Skeletal muscle tissue (tissue), 4 donors: ENCODE data around the gene C3AR1. TPM values are rescaled to one million over a fixed set of nuclear protein-coding genes. Genes with fewer than 3 reads are reported as not detected.
"Not testable (repeated sequence)": the region's sequence is repeated elsewhere in the genome, so short reads cannot be mapped to it uniquely, and the experiment has no call there.

Experiments used
- H3K27ac ChIP-seq: one replicate; pipeline ENCODE4 v1.7.0; 2013; ENCODE audit warnings: mild to moderate bottlenecking, low read depth, low read length, inconsistent platforms
- H3K27me3 ChIP-seq, 3 donors: one replicate each; pipeline ENCODE4 v1.7.0; 2013; ENCODE audit warnings: low read length in 3 of 3; ENCODE audit not compliant: control insufficient read depth in 3 of 3, insufficient read depth in 3 of 3
- H3K36me3 ChIP-seq, 3 donors: one replicate each; pipeline ENCODE4 v1.7.0; 2013; ENCODE audit warnings: low read length in 3 of 3; ENCODE audit not compliant: control insufficient read depth in 3 of 3, insufficient read depth in 3 of 3
- H3K4me1 ChIP-seq, 3 donors: one replicate each; pipeline ENCODE4 v1.7.0; 2013; ENCODE audit warnings: low read length in 3 of 3, mild to moderate bottlenecking in 3 of 3; ENCODE audit not compliant: control insufficient read depth in 3 of 3, insufficient read depth in 3 of 3
- H3K4me3 ChIP-seq, 3 donors: one replicate each; pipeline ENCODE4 v1.7.0; 2013; ENCODE audit warnings: low read length in 3 of 3
- H3K9ac ChIP-seq, 3 donors: one replicate each; pipeline ENCODE4 v1.7.0; 2013; ENCODE audit warnings: low read length in 3 of 3, mild to moderate bottlenecking in 3 of 3, moderate library complexity in 2 of 3, low read depth in 1 of 3
- H3K9me3 ChIP-seq, 3 donors: one replicate each; pipeline ENCODE4 v1.7.0; 2013; ENCODE audit warnings: low read length in 3 of 3; ENCODE audit not compliant: control insufficient read depth in 3 of 3
- total RNA-seq: library from RNA; depleted of rRNA; stranded (reverse); fragments of >200 nt; gene quantifications from one replicate; pipeline ENCODE4 v1.2.3, GENCODE V29; 2014
- donor health status: Osteomylitis.

Gene C3AR1
- total RNA-seq, 1 donor from 2014 or later: 7.8 TPM

GRCh38 chr12:8032242-8033152 lies 33.7 kb downstream of the C3AR1 start, which contains the start of gene FOXJ2:
Gene FOXJ2, plus strand, starts transcription at chr12:8032716. Its CDS starts 7,117 bp downstream, at chr12:8039833.
- Histone ChIP-seq H3K27me3 (no peaks in the 10 kb centered on the region), H3K4me1 (peaks cover 47 to 51% (median 47%) of the 10 kb centered on the region in 3 donors), H3K4me3 (peak within 1 kb of the TSS; percentile 92 to 96 (median 94)), H3K36me3 (peaks cover 0 to 3% (median 3%) of the 10 kb centered on the region in 3 donors), H3K9ac (peak within 1 kb of the TSS; percentile 97 to 100 (median 99)), H3K9me3 (no peaks in the 10 kb centered on the region), H3K27ac (peak within 1 kb of the TSS; percentile 97)

DNA sequence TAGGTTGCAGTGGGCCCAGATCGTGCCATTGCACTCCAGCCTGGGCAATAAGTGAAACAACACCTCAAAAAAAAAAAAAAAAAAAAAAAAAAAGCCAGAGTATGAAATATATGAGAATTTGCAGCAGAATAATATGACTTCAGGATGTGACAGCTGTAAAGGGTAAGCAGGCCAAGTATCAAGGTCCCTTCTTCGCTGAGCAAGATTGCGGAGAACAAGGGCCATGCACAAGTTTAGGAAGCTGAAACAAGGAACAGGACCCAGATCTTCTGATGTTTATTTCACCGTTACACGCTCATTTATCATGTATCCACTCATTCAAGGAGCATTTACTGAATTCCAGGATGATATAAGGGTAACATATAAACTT lies 34.3 kb downstream of the C3AR1 start:
- Histone ChIP-seq H3K4me1 (peaks cover 41 to 46% (median 41%) of the 10 kb centered on the region in 3 donors), H3K9me3 (no peaks in the 10 kb centered on the region), H3K4me3 (peak overlapping the region; percentile 84 to 96 (median 92)), H3K27me3 (no peaks in the 10 kb centered on the region), H3K36me3 (peaks cover 0 to 3% (median 3%) of the 10 kb centered on the region in 3 donors), H3K27ac (peak overlapping the region; percentile 97), H3K9ac (peak overlapping the region; percentile 89 to 100 (median 99))

DNA sequence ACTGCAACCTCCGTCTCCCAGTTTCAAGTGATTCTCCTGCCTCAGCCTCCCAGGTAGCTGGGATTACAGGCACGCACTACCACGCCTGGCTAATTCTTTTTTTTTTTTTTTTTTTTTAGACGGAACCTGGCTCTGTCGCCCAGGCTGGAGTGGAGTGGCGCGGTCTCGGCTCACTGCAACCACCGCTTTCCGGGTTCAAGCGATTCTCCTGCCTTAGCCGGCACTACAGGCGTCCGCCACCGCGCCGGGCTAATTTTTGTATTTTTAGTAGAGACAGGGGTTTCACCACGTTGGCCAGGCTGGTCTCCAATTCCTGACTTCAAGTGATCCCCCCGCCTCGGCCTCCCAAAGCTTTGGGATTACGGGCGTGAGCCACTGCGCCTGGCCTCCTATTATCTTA lies 35.1 kb downstream of the C3AR1 start:
- H3K27me3 ChIP-seq, H3K36me3 ChIP-seq, H3K27ac ChIP-seq, H3K9me3 ChIP-seq, H3K4me3 ChIP-seq, H3K9ac ChIP-seq: not testable (repeated sequence)
- peaks cover 33 to 39% (median 33%) of the 10 kb centered on the region in 3 donors for H3K4me1 ChIP-seq

DNA sequence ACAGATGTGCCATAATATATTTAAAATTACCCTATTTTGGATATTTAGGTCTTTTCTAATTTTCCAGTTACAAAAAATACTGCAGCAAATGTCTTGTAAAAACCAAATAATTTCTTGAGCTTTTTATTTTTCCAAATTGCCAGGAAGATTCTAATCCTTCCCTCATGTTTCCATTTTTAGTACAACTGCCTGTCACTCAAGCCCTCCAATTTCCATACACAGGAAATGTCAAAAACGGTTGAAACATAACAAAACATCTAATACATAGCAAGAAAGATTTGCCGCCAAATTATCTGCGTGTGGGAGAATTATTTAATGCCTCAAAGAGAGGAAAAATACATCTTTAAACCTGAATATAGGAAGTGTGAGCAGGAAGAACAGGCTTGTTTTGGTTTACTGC lies 36.0 kb downstream of the C3AR1 start:
- Histone ChIP-seq H3K4me3 (no peak overlapping the region), H3K4me1 (peaks cover 25 to 31% (median 26%) of the 10 kb centered on the region in 3 donors), H3K9ac (no peak overlapping the region)

GRCh38 chr12:8028267-8028666 lies 37.9 kb downstream of the C3AR1 start:
- no peak overlapping the region for H3K27ac ChIP-seq
- no peak overlapping the region for H3K9ac ChIP-seq
- H3K36me3 ChIP-seq: peaks cover 0 to 3% (median 0%) of the 10 kb centered on the region in 3 donors
- no peaks in the 10 kb centered on the region for H3K9me3 ChIP-seq
- no peaks in the 10 kb centered on the region for H3K27me3 ChIP-seq
- peaks cover 6 to 12% (median 8%) of the 10 kb centered on the region in 3 donors for H3K4me1 ChIP-seq
- H3K4me3 ChIP-seq: no peak overlapping the region

More for the DNA sequence above, 36.0 kb downstream of the C3AR1 start:
- Histone ChIP-seq H3K27me3 (no peaks in the 10 kb centered on the region), H3K36me3 (peaks cover 0 to 2% (median 0%) of the 10 kb centered on the region in 3 donors), H3K27ac (no peak overlapping the region), H3K9me3 (no peaks in the 10 kb centered on the region)

- H3K27ac ChIP-seq: no peak overlapping the region
These were observed 38.3 kb downstream of the C3AR1 start for GRCh38 chr12:8027856-8028255.

GRCh38 chr12:8026291-8026900 lies 39.8 kb downstream of the C3AR1 start:
- H3K4me1 ChIP-seq: peaks cover 0 to 4% (median 2%) of the 10 kb centered on the region in 3 donors
- H3K9me3 ChIP-seq: no peaks in the 10 kb centered on the region
- peaks cover 0 to 3% (median 0%) of the 10 kb centered on the region in 3 donors for H3K36me3 ChIP-seq
- peak overlapping the region; percentile 70 to 89 (median 82) for H3K4me3 ChIP-seq
- peak overlapping the region; percentile 100 for H3K27ac ChIP-seq
- peak overlapping the region; percentile 98 to 99 (median 98) for H3K9ac ChIP-seq
- no peaks in the 10 kb centered on the region for H3K27me3 ChIP-seq

More at GRCh38 chr12:8027856-8028255, 38.3 kb downstream of the C3AR1 start:
- no peaks in the 10 kb centered on the region for H3K27me3 ChIP-seq
- peaks cover 0 to 3% (median 0%) of the 10 kb centered on the region in 3 donors for H3K36me3 ChIP-seq
- H3K4me1 ChIP-seq: peaks cover 5 to 8% (median 7%) of the 10 kb centered on the region in 3 donors
- no peaks in the 10 kb centered on the region for H3K9me3 ChIP-seq
- no peak overlapping the region for H3K9ac ChIP-seq
- H3K4me3 ChIP-seq: peak overlapping the region in 1 of 3 donors; percentile 5

GRCh38 chr12:8018666-8019581 lies 47.2 kb downstream of the C3AR1 start:
- Histone ChIP-seq H3K4me1 (peaks cover 2 to 7% (median 4%) of the 10 kb centered on the region in 3 donors), H3K9ac (peak overlapping the region in 2 of 3 donors; percentile 51 to 60), H3K27me3 (peaks cover 15 to 30% (median 22%) of the 10 kb centered on the region in 3 donors), H3K36me3 (no peaks in the 10 kb centered on the region), H3K9me3 (no peaks in the 10 kb centered on the region), H3K27ac (no peak overlapping the region), H3K4me3 (peak overlapping the region; percentile 43 to 70 (median 58))

DNA sequence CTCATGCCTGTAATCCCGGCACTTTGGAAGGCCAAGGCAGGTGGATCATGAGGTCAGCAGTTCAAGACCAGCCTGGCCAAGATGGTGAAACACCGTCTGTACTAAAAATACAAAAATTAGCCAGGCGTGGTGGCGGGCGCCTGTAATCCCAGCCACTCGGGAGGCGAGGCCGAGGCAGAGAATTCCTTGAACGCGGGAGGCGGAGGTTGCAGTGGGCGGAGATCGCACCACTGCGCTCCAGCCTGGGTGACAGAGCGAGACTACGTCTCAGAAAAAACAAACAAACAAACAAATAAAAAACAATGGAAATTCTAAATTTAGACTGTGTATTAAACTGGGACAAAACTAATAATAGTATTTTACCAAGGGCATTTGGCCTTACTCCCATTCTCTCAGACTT lies 47.9 kb downstream of the C3AR1 start:
- not testable (repeated sequence) for H3K4me1 ChIP-seq, H3K9me3 ChIP-seq, H3K27ac ChIP-seq, H3K36me3 ChIP-seq, H3K9ac ChIP-seq
- Histone ChIP-seq H3K4me3 (peak overlapping the region in 2 of 3 donors; percentile 58 to 70), H3K27me3 (peaks cover 15 to 30% (median 22%) of the 10 kb centered on the region in 3 donors)
